HEK293T (cell line): Measurements from ENCODE around the gene PSMG1.

ENCODE experiments used
- CTCF ChIA-PET: fragments of 350-600 bp; formaldehyde crosslinking; extraction: SDS; loops from one replicate; lab custom pipeline; 2021; ENCODE audit warnings: antibody characterized with exemption, inconsistent platforms; lab: Yijun Ruan, JAX
- POLR2A ChIA-PET: fragments of 350-600 bp; formaldehyde crosslinking; extraction: SDS; loops from one replicate; lab custom pipeline; 2020; ENCODE audit warnings: antibody characterized with exemption, inconsistent platforms; lab: Yijun Ruan, JAX
- DNase-seq: peaks from one replicate; pipeline ENCODE4 v3.0.0; 2012; ENCODE audit warnings: mixed read lengths; ENCODE audit errors: extremely low spot score
- ARNT ChIP-seq: fragments of 450-650 bp; IDR thresholded peaks from 2 replicates; pipeline ENCODE4 v1.6.1; 2017; ENCODE audit warnings: mild to moderate bottlenecking
- BHLHE40 ChIP-seq: fragments of 450-650 bp; IDR thresholded peaks from 2 replicates; pipeline ENCODE4 v1.6.1; 2016; ENCODE audit warnings: mild to moderate bottlenecking, moderate library complexity, borderline replicate concordance
- CTBP1 ChIP-seq: fragments of 450-650 bp; IDR thresholded peaks from 2 replicates; pipeline ENCODE4 v1.6.1; 2016; ENCODE audit warnings: borderline replicate concordance
- ELF4 ChIP-seq: fragments of 450-650 bp; IDR thresholded peaks from 2 replicates; pipeline ENCODE4 v1.6.1; 2017; ENCODE audit warnings: antibody characterized with exemption
- FOXA1 ChIP-seq: fragments of 450-650 bp; IDR thresholded peaks from 2 replicates; pipeline ENCODE4 v1.6.1; 2016; ENCODE audit warnings: mild to moderate bottlenecking
- FOXK2 ChIP-seq: fragments of 450-650 bp; IDR thresholded peaks from 2 replicates; pipeline ENCODE4 v1.6.1; 2016; ENCODE audit warnings: mild to moderate bottlenecking
- FOXM1 ChIP-seq: fragments of 450-650 bp; IDR thresholded peaks from 2 replicates; pipeline ENCODE4 v1.6.1; 2017; ENCODE audit warnings: mild to moderate bottlenecking, borderline replicate concordance
- HDGF ChIP-seq: fragments of 450-650 bp; IDR thresholded peaks from 2 replicates; pipeline ENCODE4 v1.6.1; 2017; ENCODE audit warnings: antibody characterized with exemption, borderline replicate concordance
- L3MBTL2 ChIP-seq: fragments of 450-650 bp; conservative IDR thresholded peaks from 2 replicates; pipeline ENCODE4 v1.6.1; 2016; ENCODE audit warnings: mild to moderate bottlenecking
- LEF1 ChIP-seq: fragments of 450-650 bp; IDR thresholded peaks from 2 replicates; pipeline ENCODE4 v1.6.1; 2017; ENCODE audit warnings: mild to moderate bottlenecking, borderline replicate concordance
- NFRKB ChIP-seq: fragments of 450-650 bp; IDR thresholded peaks from 2 replicates; pipeline ENCODE4 v1.6.1; 2016; ENCODE audit warnings: mild to moderate bottlenecking, moderate library complexity
- SP1 ChIP-seq: fragments of 450-650 bp; IDR thresholded peaks from 2 replicates; pipeline ENCODE4 v1.6.1; 2017
- SUZ12 ChIP-seq: fragments of 450-650 bp; IDR thresholded peaks from 2 replicates; pipeline ENCODE4 v1.6.1; 2016; ENCODE audit warnings: mild to moderate bottlenecking
- TARDBP ChIP-seq: fragments of 450-650 bp; IDR thresholded peaks from 2 replicates; pipeline ENCODE4 v1.6.1; 2016
- ZNF384 ChIP-seq: fragments of 450-650 bp; IDR thresholded peaks from 2 replicates; pipeline ENCODE4 v1.6.1; 2016
- TF ChIP-seq, protein P1 (sequence below): fragments of 450-650 bp; IDR thresholded peaks from 2 replicates; pipeline ENCODE4 v1.6.1; 2016

The PSMG1 gene

DNA sequence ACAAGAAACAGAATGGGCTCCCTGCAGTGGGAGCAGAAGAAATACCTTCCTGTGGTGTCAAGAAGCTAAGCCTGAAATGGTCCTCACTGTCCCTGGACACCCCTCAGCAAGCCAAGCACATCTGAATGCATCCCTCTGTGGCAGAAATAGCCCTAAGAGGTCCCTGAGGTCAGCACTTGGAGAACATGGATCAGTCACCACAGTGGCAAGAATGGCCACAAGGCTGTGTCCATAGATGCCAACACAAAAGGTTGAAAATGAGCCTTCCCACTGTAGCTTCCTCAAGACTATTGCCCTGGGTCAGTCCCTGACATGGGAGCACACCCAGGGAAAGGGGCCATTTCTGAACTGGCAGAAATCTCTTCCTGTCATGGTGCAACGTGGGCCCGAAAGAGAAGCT is 27.7 kb downstream of the PSMG1 start:
- DNase-seq = no peak
- TF ChIP-seq ZNF384 (no peak), SP1 (no peak), BHLHE40 (no peak), LEF1 (no peak), SUZ12 (no peak), FOXM1 (no peak), ELF4 (no peak), NFRKB (no peak), TARDBP (no peak), CTBP1 (no peak), FOXK2 (no peak), L3MBTL2 (no peak), ARNT (no peak), FOXA1 (no peak), HDGF (no peak)
- TF ChIP-seq, protein P1, sequence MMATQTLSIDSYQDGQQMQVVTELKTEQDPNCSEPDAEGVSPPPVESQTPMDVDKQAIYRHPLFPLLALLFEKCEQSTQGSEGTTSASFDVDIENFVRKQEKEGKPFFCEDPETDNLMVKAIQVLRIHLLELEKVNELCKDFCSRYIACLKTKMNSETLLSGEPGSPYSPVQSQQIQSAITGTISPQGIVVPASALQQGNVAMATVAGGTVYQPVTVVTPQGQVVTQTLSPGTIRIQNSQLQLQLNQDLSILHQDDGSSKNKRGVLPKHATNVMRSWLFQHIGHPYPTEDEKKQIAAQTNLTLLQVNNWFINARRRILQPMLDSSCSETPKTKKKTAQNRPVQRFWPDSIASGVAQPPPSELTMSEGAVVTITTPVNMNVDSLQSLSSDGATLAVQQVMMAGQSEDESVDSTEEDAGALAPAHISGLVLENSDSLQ = no peak
- POLR2A ChIA-PET = no interaction called here
- CTCF ChIA-PET = no interaction called here

DNA sequence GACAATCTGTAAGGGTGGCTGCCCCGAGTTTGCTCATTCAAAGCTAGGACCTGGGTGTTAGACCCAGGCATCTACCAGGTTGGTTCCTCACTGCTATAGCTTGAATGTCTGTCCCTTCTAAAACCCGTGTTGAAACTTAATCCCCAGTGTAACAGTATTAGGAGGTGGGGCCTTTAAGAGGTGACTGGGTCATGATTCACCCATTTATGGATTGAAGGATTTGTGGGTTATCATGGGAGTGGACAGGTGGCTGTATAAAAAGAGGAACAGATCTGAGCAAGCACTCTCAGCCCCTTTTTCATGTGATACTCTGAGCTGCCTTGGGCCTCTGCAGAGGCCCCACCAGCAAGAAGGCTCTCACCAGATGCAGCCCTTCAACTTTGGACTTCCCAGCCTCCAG is 29.4 kb downstream of the PSMG1 start:
- DNase-seq = no peak
- TF ChIP-seq ELF4 = no peak
- TF ChIP-seq SUZ12 = no peak
- TF ChIP-seq TARDBP = no peak
- TF ChIP-seq SP1 = no peak
- TF ChIP-seq L3MBTL2 = no peak
- no peak for TF ChIP-seq ZNF384
- TF ChIP-seq BHLHE40 = no peak
- TF ChIP-seq, protein P1 = no peak
- ChIA-PET CTCF (interaction anchor here (0.7 kb wide), 1 partner anchor 989 kb away, joined by 3 read pairs; no protein-coding TSS in a partner anchor), POLR2A (no interaction called here)

DNA sequence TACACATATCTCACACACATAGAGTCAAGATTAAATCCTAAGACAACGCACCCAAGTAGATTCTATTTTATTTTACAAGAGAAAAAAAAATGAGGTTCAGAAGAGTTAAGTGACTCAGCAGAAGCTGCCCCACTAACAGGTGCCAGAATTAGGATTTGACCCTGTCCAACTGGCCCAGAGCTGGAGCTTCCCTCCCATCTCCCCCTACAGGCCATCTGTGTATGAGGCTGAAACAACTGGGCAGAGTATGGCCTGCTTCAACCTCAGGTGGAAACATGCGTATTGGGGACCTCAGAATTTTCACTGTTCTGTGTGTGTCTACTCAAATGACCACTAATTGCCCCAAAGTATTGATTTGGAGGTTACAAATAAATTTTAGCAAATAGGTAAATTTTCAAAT is 29.9 kb downstream of the PSMG1 start:
- TF ChIP-seq L3MBTL2 (no peak), TARDBP (no peak), HDGF (no peak)
- ChIA-PET POLR2A (no interaction called here), CTCF (interaction anchor here (0.7 kb wide), 1 partner anchor 988 kb away, joined by 3 read pairs; no protein-coding TSS in a partner anchor)
- DNase-seq = peak; percentile 42

DNA sequence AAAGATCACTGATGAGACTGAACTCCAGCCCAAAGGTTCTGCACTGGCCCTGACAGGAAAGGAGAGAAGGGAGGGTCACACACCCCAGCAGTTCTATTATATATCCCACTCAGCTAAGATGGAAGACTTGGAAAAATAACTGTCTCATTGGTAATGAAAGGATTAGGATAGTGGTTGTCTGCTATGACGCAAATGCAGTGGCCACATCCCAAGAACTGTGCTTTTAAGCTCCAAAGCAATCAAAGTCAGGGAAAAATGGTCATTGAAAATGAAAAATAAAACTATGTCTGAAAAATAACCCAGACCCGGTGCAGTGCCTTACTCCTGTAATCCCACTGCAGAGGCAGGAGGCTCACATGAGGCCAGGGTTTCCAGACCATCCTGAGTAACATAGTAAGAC is 31.0 kb downstream of the PSMG1 start:
- no peak for TF ChIP-seq CTBP1
- no peak for TF ChIP-seq NFRKB
- TF ChIP-seq TARDBP = no peak
- TF ChIP-seq FOXK2 = no peak
- no peak for TF ChIP-seq ZNF384
- no peak for TF ChIP-seq L3MBTL2
- no peak for TF ChIP-seq SUZ12
- TF ChIP-seq BHLHE40 = no peak
- TF ChIP-seq FOXA1 = no peak
- no peak for TF ChIP-seq LEF1
- TF ChIP-seq, protein P1 = no peak
- ChIA-PET CTCF (interaction anchor here (0.8 kb wide), 1 partner anchor 658 kb away, joined by 3 read pairs; no protein-coding TSS in a partner anchor), POLR2A (no interaction called here)
- DNase-seq = no peak

DNA sequence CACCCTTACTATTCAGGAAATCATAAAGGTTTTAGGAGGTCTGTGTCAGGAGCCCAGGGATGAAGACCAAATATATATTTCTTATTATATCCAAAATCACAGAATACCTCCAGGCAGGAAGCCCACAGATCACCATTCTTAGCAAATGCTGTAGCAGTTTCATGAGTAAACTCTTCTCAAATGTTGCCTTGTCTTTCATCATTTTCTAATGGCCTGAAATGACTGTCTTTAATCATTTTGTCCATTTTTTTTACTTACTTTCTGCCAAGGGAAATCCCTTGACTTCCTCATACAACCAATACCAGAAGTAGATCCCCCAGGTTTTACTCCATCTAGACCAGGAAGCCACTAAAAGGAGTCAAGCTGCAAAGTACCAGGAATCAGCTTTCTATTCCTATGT is 32.4 kb downstream of the PSMG1 start:
- no peak for TF ChIP-seq NFRKB
- TF ChIP-seq ZNF384 = no peak
- TF ChIP-seq ARNT = no peak
- TF ChIP-seq CTBP1 = no peak
- no peak for TF ChIP-seq FOXM1
- TF ChIP-seq SP1 = no peak
- no peak for TF ChIP-seq ELF4
- no peak for TF ChIP-seq TARDBP
- TF ChIP-seq SUZ12 = no peak
- TF ChIP-seq BHLHE40 = no peak
- no peak for TF ChIP-seq L3MBTL2
- no peak for TF ChIP-seq HDGF
- TF ChIP-seq FOXK2 = no peak
- TF ChIP-seq FOXA1 = no peak
- TF ChIP-seq, protein P1 = no peak
- TF ChIP-seq LEF1 = no peak
- POLR2A ChIA-PET = no interaction called here
- no peak for DNase-seq
- CTCF ChIA-PET = interaction anchor here (1.1 kb wide), 1 partner anchor 13 kb away, joined by 4 read pairs; no protein-coding TSS in a partner anchor

DNA sequence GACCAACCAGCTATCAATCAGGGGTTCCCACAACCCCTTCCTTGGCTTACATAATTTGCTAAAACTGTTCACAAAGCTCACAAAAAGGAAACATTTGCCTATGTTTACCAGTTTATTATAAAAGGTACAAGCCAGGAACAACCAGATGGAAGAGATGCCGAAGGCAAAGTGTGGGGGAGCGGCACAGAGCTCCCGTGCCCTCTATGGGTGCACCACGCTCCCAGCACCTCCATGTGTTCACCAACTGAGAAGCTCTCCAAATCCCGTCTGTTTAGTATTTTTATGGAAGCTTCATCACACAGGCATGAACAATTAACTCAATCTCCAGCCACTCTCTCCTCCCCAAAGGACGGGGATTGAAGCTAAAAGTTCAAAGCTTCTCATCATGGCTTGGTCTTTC is 32.9 kb downstream of the PSMG1 start:
- ChIA-PET CTCF (interaction anchor here (1.1 kb wide), 1 partner anchor 12 kb away, joined by 4 read pairs; no protein-coding TSS in a partner anchor), POLR2A (no interaction called here)
- no peak for TF ChIP-seq CTBP1
- no peak for TF ChIP-seq L3MBTL2
- TF ChIP-seq FOXK2 = no peak
- no peak for TF ChIP-seq BHLHE40
- TF ChIP-seq LEF1 = no peak
- no peak for TF ChIP-seq ZNF384
- DNase-seq = no peak

DNA sequence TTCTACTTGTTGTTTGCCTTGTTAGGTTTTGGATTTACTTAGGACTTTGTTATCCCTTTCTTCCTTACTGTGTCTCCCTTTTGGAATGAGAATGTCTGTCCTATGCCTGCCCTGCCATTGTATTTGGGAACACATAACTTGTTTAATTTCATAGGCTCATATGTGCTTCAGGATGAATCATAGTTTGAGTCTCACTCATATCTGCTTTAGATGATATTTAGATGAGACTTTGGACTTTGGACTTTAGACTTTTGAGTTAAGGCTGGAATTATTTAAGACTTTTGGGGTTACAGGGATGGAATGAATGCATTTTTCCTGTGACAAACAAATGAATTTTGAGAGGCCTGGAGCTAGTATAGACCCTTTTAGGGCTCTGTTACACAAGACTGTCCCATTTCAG is 33.4 kb downstream of the PSMG1 start:
- TF ChIP-seq FOXK2 = no peak
- no peak for TF ChIP-seq NFRKB
- TF ChIP-seq ARNT = no peak
- TF ChIP-seq, protein P1 = no peak
- no peak for TF ChIP-seq ELF4
- TF ChIP-seq BHLHE40 = no peak
- TF ChIP-seq FOXA1 = no peak
- ChIA-PET CTCF (no interaction called here), POLR2A (no interaction called here)
- DNase-seq = no peak
